Natural killer cell (primary cell): Measurements from ENCODE around the gene SP4. TPM values are rescaled to one million over a fixed set of nuclear protein-coding genes. Genes with fewer than 3 reads are reported as not detected.
"Not testable (repeated sequence)": the region's sequence is repeated elsewhere in the genome, so short reads cannot be mapped to it uniquely, and the experiment has no call there.

Experiments
- ATAC-seq, 3 donors: fragments of 150-1000 bp in 2 of 3; fragments of 200-7000 bp in 1 of 3; cut with Tn5 transposase; 1 replicate in 1 of 3; 2 replicates in 2 of 3; pipeline ENCODE4 v1.10.0; 2021; ENCODE audit warnings: mild to moderate bottlenecking in 2 of 3, moderate library complexity in 2 of 3
- DNase-seq, 2 donors: peaks; one replicate each; pipeline versions ENCODE4 v3.0.0 to v3.0.0-alpha.2; 2013 to 2021; ENCODE audit warnings: mixed read lengths in 1 of 2
- H3K27ac ChIP-seq: one replicate; pipeline ENCODE4 v1.5.1; 2013; ENCODE audit warnings: mild to moderate bottlenecking, low read length
- H3K27me3 ChIP-seq: one replicate; pipeline ENCODE4 v1.6.1; 2013; ENCODE audit warnings: low read length; ENCODE audit not compliant: control insufficient read depth, insufficient read depth
- H3K36me3 ChIP-seq: one replicate; pipeline ENCODE4 v1.6.1; 2013; ENCODE audit warnings: low read length; ENCODE audit not compliant: control insufficient read depth, insufficient read depth
- H3K4me1 ChIP-seq: one replicate; pipeline ENCODE4 v1.6.1; 2013; ENCODE audit warnings: low read length; ENCODE audit not compliant: control insufficient read depth, insufficient read depth
- H3K4me3 ChIP-seq: one replicate; pipeline ENCODE4 v1.5.1; 2013; ENCODE audit warnings: low read length
- H3K9me3 ChIP-seq: one replicate; pipeline ENCODE4 v1.6.1; 2013; ENCODE audit warnings: low read length; ENCODE audit not compliant: control insufficient read depth, insufficient read depth
- H3K27ac Mint-ChIP-seq, 2 donors: one replicate each; pipeline ENCODE4 v1.8.0; 2022; ENCODE audit warnings: mild to moderate bottlenecking in 2 of 2, mixed read lengths in 2 of 2, moderate library complexity in 1 of 2
- H3K27me3 Mint-ChIP-seq, 2 donors: one replicate each; pipeline ENCODE4 v1.8.0; 2022; ENCODE audit warnings: low read depth in 2 of 2, mixed read lengths in 2 of 2
- H3K36me3 Mint-ChIP-seq: one replicate; pipeline ENCODE4 v1.8.0; 2022; ENCODE audit warnings: mixed read lengths
- H3K4me1 Mint-ChIP-seq, 2 donors: one replicate each; pipeline ENCODE4 v1.8.0; 2022; ENCODE audit warnings: mixed read lengths in 2 of 2
- H3K4me3 Mint-ChIP-seq: one replicate; pipeline ENCODE4 v1.8.0; 2022; ENCODE audit warnings: mild to moderate bottlenecking, moderate library complexity, mixed read lengths
- H3K9me3 Mint-ChIP-seq, 2 donors: one replicate each; pipeline ENCODE4 v1.8.0; 2022; ENCODE audit warnings: mixed read lengths in 2 of 2
- WGBS: methylation state at CpG from one replicate; pipeline ENCODE4 v1.1.7; 2013; ENCODE audit warnings: missing lambda C conversion rate; ENCODE audit not compliant: insufficient coverage; 5-methylcytosine and 5-hydroxymethylcytosine counted together
- intact Hi-C: fragments of 100-400 bp; cut with micrococcal nuclease; formaldehyde crosslinking; loops from one replicate; pipeline ENCODE4 v1.14.2; 2022
- total RNA-seq, 4 donors: library from RNA; stranded (reverse); fragments of 120-200 nt in 1 of 4; gene quantifications; one replicate each; pipeline versions ENCODE4 v1.2.3 to v1.2.4, GENCODE V29; 2013 to 2022
- TF ChIP-seq, protein P1 (sequence below): fragments of 200-600 bp; IDR thresholded peaks from one replicate; pipeline ENCODE4 v1.8.0; 2022; ENCODE audit warnings: antibody characterized with exemption

SP4 gene
- total RNA-seq, 3 donors from 2014 or later (not counting 1 experiment from before 2014, with no cell fraction given) = 38.8 to 49.6 (median 44.5) TPM

DNA sequence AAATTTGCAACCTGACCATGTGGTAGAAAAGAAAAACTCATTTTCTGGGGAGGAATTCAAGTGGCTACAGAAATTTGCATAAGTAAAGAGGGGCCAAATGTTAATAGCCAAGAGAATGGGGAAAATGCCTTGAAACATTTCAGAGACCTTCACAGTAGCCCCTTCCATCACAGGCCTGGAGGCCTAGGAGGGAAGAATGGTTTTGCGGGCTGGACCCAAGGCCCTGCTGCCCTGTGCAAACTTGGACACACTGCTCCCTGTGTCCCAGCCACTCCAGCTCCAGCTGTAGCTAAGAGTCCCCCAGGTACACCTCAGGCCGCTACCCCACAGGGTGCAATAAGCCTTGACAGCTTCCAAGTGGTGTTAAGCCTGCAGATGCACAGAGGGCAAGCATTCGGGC lies 98.6 kb downstream of the SP4 start:
- no peaks in the 10 kb centered on the region for H3K9me3 Mint-ChIP-seq
- TF ChIP-seq, protein P1, sequence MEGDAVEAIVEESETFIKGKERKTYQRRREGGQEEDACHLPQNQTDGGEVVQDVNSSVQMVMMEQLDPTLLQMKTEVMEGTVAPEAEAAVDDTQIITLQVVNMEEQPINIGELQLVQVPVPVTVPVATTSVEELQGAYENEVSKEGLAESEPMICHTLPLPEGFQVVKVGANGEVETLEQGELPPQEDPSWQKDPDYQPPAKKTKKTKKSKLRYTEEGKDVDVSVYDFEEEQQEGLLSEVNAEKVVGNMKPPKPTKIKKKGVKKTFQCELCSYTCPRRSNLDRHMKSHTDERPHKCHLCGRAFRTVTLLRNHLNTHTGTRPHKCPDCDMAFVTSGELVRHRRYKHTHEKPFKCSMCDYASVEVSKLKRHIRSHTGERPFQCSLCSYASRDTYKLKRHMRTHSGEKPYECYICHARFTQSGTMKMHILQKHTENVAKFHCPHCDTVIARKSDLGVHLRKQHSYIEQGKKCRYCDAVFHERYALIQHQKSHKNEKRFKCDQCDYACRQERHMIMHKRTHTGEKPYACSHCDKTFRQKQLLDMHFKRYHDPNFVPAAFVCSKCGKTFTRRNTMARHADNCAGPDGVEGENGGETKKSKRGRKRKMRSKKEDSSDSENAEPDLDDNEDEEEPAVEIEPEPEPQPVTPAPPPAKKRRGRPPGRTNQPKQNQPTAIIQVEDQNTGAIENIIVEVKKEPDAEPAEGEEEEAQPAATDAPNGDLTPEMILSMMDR = no peak
- Histone ChIP-seq H3K4me3 (no peak overlapping the region), H3K27me3 (no peaks in the 10 kb centered on the region), H3K4me1 (no peaks in the 10 kb centered on the region), H3K27ac (no peak overlapping the region), H3K36me3 (no peaks in the 10 kb centered on the region), H3K9me3 (no peaks in the 10 kb centered on the region)
- peaks cover 0 to 3% of the 10 kb centered on the region in 2 donors for H3K27me3 Mint-ChIP-seq
- no peak overlapping the region for H3K27ac Mint-ChIP-seq
- WGBS = 95% methylated on average over 3 of the region's 3 CpGs
- H3K4me3 Mint-ChIP-seq = no peak overlapping the region
- no peak for ATAC-seq
- no peaks in the 10 kb centered on the region for H3K4me1 Mint-ChIP-seq
- H3K36me3 Mint-ChIP-seq = no peaks in the 10 kb centered on the region
- intact Hi-C loops = loop anchor here (1.0 kb wide), 1 partner anchor 270 kb away; no protein-coding TSS in a partner anchor
- no peak for DNase-seq

DNA sequence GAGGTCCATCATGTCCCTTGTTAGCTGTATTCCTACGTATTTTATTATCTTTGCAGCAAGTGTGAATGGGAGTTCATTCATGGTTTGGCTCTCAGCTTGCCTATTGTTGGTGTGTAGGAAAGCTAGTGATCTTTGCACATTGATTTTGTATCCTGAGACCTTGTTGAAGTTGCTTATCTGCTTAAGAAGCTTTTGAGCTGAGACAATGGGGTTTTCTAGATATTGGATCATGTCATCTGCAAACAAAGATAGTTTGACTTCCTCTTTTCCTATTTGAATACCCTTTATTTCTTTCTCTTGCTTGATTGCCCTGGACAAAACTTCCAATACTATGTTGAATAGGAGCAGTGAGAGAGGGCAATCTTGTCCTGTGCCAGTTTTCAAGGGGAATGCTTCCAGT lies 104.6 kb downstream of the SP4 start:
- H3K4me3 ChIP-seq, DNase-seq, H3K27me3 ChIP-seq, H3K27ac ChIP-seq, H3K36me3 Mint-ChIP-seq, H3K4me1 Mint-ChIP-seq, ATAC-seq, intact Hi-C loops, H3K9me3 Mint-ChIP-seq, H3K9me3 ChIP-seq, H3K4me1 ChIP-seq, H3K36me3 ChIP-seq, H3K4me3 Mint-ChIP-seq, H3K27me3 Mint-ChIP-seq, H3K27ac Mint-ChIP-seq: not testable (repeated sequence)
- WGBS = 67% methylated on average over 1 of the region's 1 CpG

DNA sequence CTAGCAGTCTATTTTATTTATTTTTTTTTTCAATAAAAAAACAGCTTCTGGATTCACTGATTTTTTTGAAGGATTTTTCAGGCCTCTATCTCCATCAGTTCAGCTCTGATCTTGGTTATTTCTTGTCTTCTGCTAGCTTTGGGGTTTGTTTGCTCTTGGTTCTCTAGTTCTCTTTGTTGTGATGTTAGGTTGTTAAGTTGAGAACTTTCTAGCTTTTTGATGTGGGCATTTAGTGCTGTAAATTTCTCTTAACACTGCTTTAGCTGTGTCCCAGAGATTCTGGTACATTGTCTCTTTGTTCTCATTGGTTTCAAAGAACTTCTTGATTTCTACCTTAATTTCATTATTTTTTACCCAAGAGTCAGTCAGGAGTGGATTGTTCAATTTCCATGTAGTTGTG lies 105.8 kb downstream of the SP4 start:
- ATAC-seq, H3K27me3 ChIP-seq, H3K4me1 Mint-ChIP-seq, H3K27me3 Mint-ChIP-seq, intact Hi-C loops, H3K9me3 Mint-ChIP-seq, H3K9me3 ChIP-seq, H3K27ac Mint-ChIP-seq, H3K27ac ChIP-seq, H3K4me3 Mint-ChIP-seq, H3K36me3 Mint-ChIP-seq, H3K4me1 ChIP-seq, H3K36me3 ChIP-seq, DNase-seq, H3K4me3 ChIP-seq: not testable (repeated sequence)

DNA sequence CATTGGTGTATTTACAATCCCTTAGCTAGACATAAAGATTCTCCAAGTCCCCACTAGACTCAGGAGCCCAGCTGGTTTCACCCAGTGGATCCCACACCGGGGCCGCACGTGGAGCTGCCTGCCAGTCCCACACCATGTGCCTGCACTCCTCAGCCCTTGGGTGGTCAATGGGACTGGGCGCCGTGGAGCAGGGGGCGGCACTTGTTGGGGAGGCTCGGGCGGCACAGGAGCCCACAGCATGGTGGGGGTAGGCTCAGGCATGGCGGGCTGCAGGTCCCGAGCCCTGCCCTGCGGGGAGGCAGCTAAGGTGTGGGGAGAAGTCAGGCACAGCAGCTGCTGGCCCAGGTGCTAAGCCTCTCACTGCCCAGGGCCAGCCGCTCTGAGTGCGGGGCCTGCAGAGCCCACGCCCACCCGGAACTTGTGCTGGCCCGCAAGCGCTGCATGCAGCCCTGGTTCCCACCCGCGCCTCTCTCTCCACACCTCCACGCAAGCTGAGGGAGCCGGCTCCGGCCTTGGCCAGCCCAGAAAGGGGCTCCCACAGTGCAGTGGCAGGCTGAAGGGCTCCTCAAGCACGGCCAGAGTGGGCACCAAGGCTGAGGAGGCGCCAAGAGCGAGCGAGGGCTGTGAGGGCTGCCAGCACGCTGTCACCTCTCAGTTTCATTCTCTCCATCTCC lies 108.7 kb downstream of the SP4 start:
- DNase-seq, H3K9me3 Mint-ChIP-seq, H3K36me3 ChIP-seq, H3K4me3 ChIP-seq, H3K4me3 Mint-ChIP-seq, H3K4me1 ChIP-seq, H3K4me1 Mint-ChIP-seq, H3K9me3 ChIP-seq, intact Hi-C loops, H3K36me3 Mint-ChIP-seq, H3K27ac ChIP-seq, H3K27ac Mint-ChIP-seq, ATAC-seq: not testable (repeated sequence)
- H3K27me3 Mint-ChIP-seq = peaks cover 20 to 28% of the 10 kb centered on the region in 2 donors
- peaks cover 11% of the 10 kb centered on the region for H3K27me3 ChIP-seq
- WGBS = 92% methylated on average over 26 of the region's 27 CpGs

DNA sequence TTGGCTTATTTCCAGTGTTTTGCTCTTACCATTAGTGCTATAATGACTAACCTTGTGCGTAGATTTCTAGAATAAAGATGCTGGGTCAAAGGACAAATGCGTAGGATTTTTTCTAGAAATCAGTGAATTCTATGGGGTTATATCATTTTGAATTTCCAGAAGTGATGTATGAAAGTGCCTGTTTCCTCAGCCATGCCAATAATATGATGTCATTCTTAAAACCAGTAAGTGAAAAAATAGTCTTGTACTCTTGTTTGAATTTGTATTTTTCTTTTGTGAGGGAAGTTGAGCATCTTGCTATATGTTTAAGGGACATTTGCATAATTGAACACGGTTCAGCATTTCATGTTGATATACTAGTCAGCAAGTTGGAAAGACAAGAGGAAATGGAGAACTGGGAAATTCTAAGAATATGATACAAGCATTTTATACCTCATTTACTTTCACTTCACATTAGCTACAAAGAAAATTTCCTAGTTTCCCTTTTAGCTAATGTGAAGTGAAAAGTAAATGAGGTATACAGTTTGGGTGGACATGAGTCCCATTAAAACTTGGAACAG lies 111.1 kb downstream of the SP4 start:
- peaks cover 6 to 9% of the 10 kb centered on the region in 2 donors for H3K4me1 Mint-ChIP-seq
- peaks cover 35 to 39% of the 10 kb centered on the region in 2 donors for H3K27me3 Mint-ChIP-seq
- no peak overlapping the region for H3K27ac Mint-ChIP-seq
- peaks cover 28% of the 10 kb centered on the region for H3K27me3 ChIP-seq
- H3K36me3 Mint-ChIP-seq = no peaks in the 10 kb centered on the region
- H3K4me3 ChIP-seq = no peak overlapping the region
- H3K36me3 ChIP-seq = no peaks in the 10 kb centered on the region
- no peak overlapping the region for H3K27ac ChIP-seq
- TF ChIP-seq, protein P1 = no peak
- H3K9me3 ChIP-seq = no peaks in the 10 kb centered on the region
- no peaks in the 10 kb centered on the region for H3K9me3 Mint-ChIP-seq
- ATAC-seq (no peak), DNase-seq (no peak)
- intact Hi-C loops = no loop called here
- 76% methylated on average over 3 of the region's 3 CpGs for WGBS
- H3K4me1 ChIP-seq = peaks cover 13% of the 10 kb centered on the region
- H3K4me3 Mint-ChIP-seq = no peak overlapping the region
